Stimulated activated CD4-positive, alpha-beta T cell treated with anti-CD3 and anti-CD28 coated beads, Interleukin-4, amount 100 ng/mL, for 4 hours (primary cell): ENCODE data around the gene TBC1D22A.
"Not testable (repeated sequence)": the region's sequence is repeated elsewhere in the genome, so short reads cannot be mapped to it uniquely, and the experiment has no call there.

Source experiments
- DNase-seq, 2 experiments: peaks; one replicate each; pipeline ENCODE4 v3.0.0-alpha.2; 2020

Gene TBC1D22A

GRCh38 chr22:47116426-47117341, 354.2 kb downstream of the TBC1D22A start:
- DNase-seq, result no peak

GRCh38 chr22:47117442-47117841, 355.0 kb downstream of the TBC1D22A start:
- DNase-seq, result not testable (repeated sequence)

- DNase-seq, result no peak
These were observed 356.7 kb downstream of the TBC1D22A start for GRCh38 chr22:47119181-47119580.

- DNase-seq, result no peak
These were observed 357.9 kb downstream of the TBC1D22A start for GRCh38 chr22:47120399-47120798.

GRCh38 chr22:47121791-47122190, 359.3 kb downstream of the TBC1D22A start:
- no peak for DNase-seq

- no peak for DNase-seq
These were observed 360.1 kb downstream of the TBC1D22A start for GRCh38 chr22:47122441-47123000.

GRCh38 chr22:47123006-47123826, 360.8 kb downstream of the TBC1D22A start:
- DNase-seq, result no peak

- DNase-seq, result no peak
These were observed 361.5 kb downstream of the TBC1D22A start for GRCh38 chr22:47123827-47124442.

GRCh38 chr22:47124451-47124881, 362.0 kb downstream of the TBC1D22A start:
- DNase-seq, result no peak

GRCh38 chr22:47124961-47125360, 362.5 kb downstream of the TBC1D22A start:
- no peak for DNase-seq

GRCh38 chr22:47125603-47126002, 363.2 kb downstream of the TBC1D22A start:
- no peak for DNase-seq

GRCh38 chr22:47126344-47126811, 363.9 kb downstream of the TBC1D22A start:
- no peak for DNase-seq

GRCh38 chr22:47127441-47127871, 365.0 kb downstream of the TBC1D22A start:
- DNase-seq, result no peak

- no peak for DNase-seq
These were observed 365.8 kb downstream of the TBC1D22A start for GRCh38 chr22:47128216-47128615.

GRCh38 chr22:47128622-47129215, 366.3 kb downstream of the TBC1D22A start:
- no peak for DNase-seq

GRCh38 chr22:47129902-47130635, 367.6 kb downstream of the TBC1D22A start:
- no peak for DNase-seq

GRCh38 chr22:47130883-47131631, 368.6 kb downstream of the TBC1D22A start:
- no peak for DNase-seq

- no peak for DNase-seq
These were observed 369.4 kb downstream of the TBC1D22A start for GRCh38 chr22:47131632-47132427.

GRCh38 chr22:47132428-47132825, 370.0 kb downstream of the TBC1D22A start:
- no peak for DNase-seq
